H1 (cell line): Measurements from ENCODE around the gene CEP350. TPM values are rescaled to one million over a fixed set of nuclear protein-coding genes. Genes with fewer than 3 reads are reported as not detected.

ENCODE experiments used
- CTCF ChIA-PET: fragments of 300-600 bp; sonication (Branson Sonifier 250); formaldehyde crosslinking; loops from one replicate; lab custom pipeline; 2021; ENCODE audit not compliant: partially characterized antibody; lab: Charles Lee
- POLR2A ChIA-PET: fragments of 300-600 bp; sonication (Branson Sonifier 250); formaldehyde crosslinking; loops from one replicate; lab custom pipeline; 2021; ENCODE audit warnings: inconsistent platforms; ENCODE audit not compliant: partially characterized antibody; lab: Charles Lee
- DNase-seq, 2 experiments: peaks; one replicate each; pipeline versions ENCODE4 v3.0.0 to v3.0.0-alpha.2; 2010 to 2022; ENCODE audit warnings: low spot score in 2 of 2, low read depth in 1 of 2, mixed read lengths in 1 of 2
- FAIRE-seq: peaks from 2 replicates; lab custom pipeline; 2011; peaks lifted over from hg19 to GRCh38; lab: Jason Lieb, UNC
- H2AFZ ChIP-seq: 2 replicates; pipeline ENCODE4 v1.8.1; 2012; ENCODE audit warnings: low read length, inconsistent platforms
- H2AK5ac ChIP-seq: 2 replicates; pipeline ENCODE4 v1.6.1; 2013; ENCODE audit warnings: low read depth, low read length
- H2BK120ac ChIP-seq: replicated peaks from 2 replicates; pipeline ENCODE3; 2013; ENCODE audit warnings: low read depth, low read length, inconsistent platforms
- H2BK12ac ChIP-seq: 2 replicates; pipeline ENCODE4 v1.6.1; 2013; ENCODE audit warnings: low read depth, low read length
- H2BK15ac ChIP-seq: 2 replicates; pipeline ENCODE4 v1.6.1; 2013; ENCODE audit warnings: low read length
- H2BK20ac ChIP-seq: 2 replicates; pipeline ENCODE4 v1.6.1; 2013; ENCODE audit warnings: low read length
- H2BK5ac ChIP-seq: 2 replicates; pipeline ENCODE4 v1.6.1; 2013; ENCODE audit warnings: low read depth, low read length
- H3K14ac ChIP-seq: 2 replicates; pipeline ENCODE4 v1.6.1; 2013; ENCODE audit warnings: inconsistent platforms; ENCODE audit not compliant: insufficient read length
- H3K18ac ChIP-seq: 2 replicates; pipeline ENCODE4 v1.6.1; 2013; ENCODE audit warnings: low read length; ENCODE audit errors: extremely low read depth
- H3K23ac ChIP-seq: 2 replicates; pipeline ENCODE4 v1.6.1; 2013; ENCODE audit warnings: inconsistent platforms; ENCODE audit not compliant: insufficient read length
- H3K23me2 ChIP-seq: 2 replicates; pipeline ENCODE4 v1.6.1; 2013; ENCODE audit warnings: low read depth, low read length
- H3K27ac ChIP-seq: 2 replicates; pipeline ENCODE4 v1.6.1; 2011; ENCODE audit warnings: low read depth, low read length, inconsistent platforms
- H3K27me3 ChIP-seq, 4 experiments: replicated peaks in 1 of 4; 1 replicate in 1 of 4; 2 replicates in 3 of 4; pipeline versions ENCODE4 v1.6.1 to v1.8.1; 2011 to 2013; ENCODE audit warnings: low read length in 3 of 4, mild to moderate bottlenecking in 3 of 4, inconsistent platforms in 2 of 4, mixed read lengths in 2 of 4, moderate library complexity in 1 of 4; ENCODE audit not compliant: control insufficient read depth in 3 of 4, insufficient read depth in 3 of 4; ENCODE audit errors: extremely low read depth in 1 of 4
- H3K36me3 ChIP-seq, 4 experiments: 2 replicates each; pipeline versions ENCODE4 v1.6.1 to v1.8.1; 2011 to 2013; ENCODE audit warnings: mild to moderate bottlenecking in 4 of 4, low read length in 3 of 4, moderate library complexity in 2 of 4, control low read depth in 1 of 4, inconsistent platforms in 1 of 4; ENCODE audit not compliant: insufficient read depth in 4 of 4, control insufficient read depth in 2 of 4
- H3K4ac ChIP-seq: replicated peaks from 2 replicates; pipeline ENCODE3; 2013; ENCODE audit warnings: low read length, low read depth, mixed read lengths, inconsistent platforms; ENCODE audit not compliant: insufficient read length
- H3K4me1 ChIP-seq, 4 experiments: replicated peaks in 1 of 4; 1 replicate in 1 of 4; 2 replicates in 3 of 4; pipeline versions ENCODE4 v1.6.1 to v1.8.1; 2011 to 2013; ENCODE audit warnings: low read length in 3 of 4, inconsistent platforms in 2 of 4, mixed read lengths in 1 of 4; ENCODE audit not compliant: insufficient read depth in 4 of 4, control insufficient read depth in 3 of 4
- H3K4me2 ChIP-seq, 2 experiments: 2 replicates each; pipeline versions ENCODE4 v1.6.1 to v1.8.1; 2011 to 2013; ENCODE audit warnings: low read depth in 2 of 2, low read length in 2 of 2, control low read depth in 1 of 2, inconsistent platforms in 1 of 2, mild to moderate bottlenecking in 1 of 2; ENCODE audit not compliant: insufficient read depth in 1 of 2
- H3K4me3 ChIP-seq, 4 experiments: fragments of 200-600, 300-600 bp in 1 of 4; sonication (generic), shearing (Covaris generic), sonication (Bioruptor Twin) in 1 of 4; 2 replicates each; pipeline versions ENCODE4 v1.5.1 to v1.8.1; 2011 to 2016; ENCODE audit warnings: low read length in 4 of 4, low read depth in 3 of 4, control low read depth in 2 of 4, inconsistent platforms in 2 of 4, mild to moderate bottlenecking in 2 of 4, mixed read lengths in 1 of 4, moderate library complexity in 1 of 4; ENCODE audit not compliant: insufficient read depth in 2 of 4; ENCODE audit errors: extremely low read depth in 1 of 4
- H3K56ac ChIP-seq: replicated peaks from 2 replicates; pipeline ENCODE3; 2013; ENCODE audit warnings: low read depth, mild to moderate bottlenecking, mixed read lengths, low read length, inconsistent platforms; ENCODE audit not compliant: insufficient read length
- H3K79me1 ChIP-seq: 2 replicates; pipeline ENCODE4 v1.6.1; 2013; ENCODE audit warnings: low read depth, low read length, control low read depth
- H3K79me2 ChIP-seq, 2 experiments: 2 replicates each; pipeline versions ENCODE4 v1.6.1 to v1.8.1; 2012 to 2013; ENCODE audit warnings: low read length in 2 of 2, mild to moderate bottlenecking in 2 of 2, inconsistent platforms in 1 of 2; ENCODE audit not compliant: insufficient read depth in 2 of 2, control insufficient read depth in 1 of 2
- H3K9ac ChIP-seq, 4 experiments: replicated peaks in 1 of 4; 1 replicate in 1 of 4; 2 replicates in 3 of 4; pipeline versions ENCODE4 v1.6.1 to v1.8.1; 2011 to 2013; ENCODE audit warnings: low read depth in 3 of 4, low read length in 3 of 4, control low read depth in 2 of 4, mild to moderate bottlenecking in 2 of 4, moderate library complexity in 2 of 4, inconsistent platforms in 1 of 4; ENCODE audit errors: extremely low read depth in 1 of 4
- H3K9me3 ChIP-seq, 2 experiments: 2 replicates each; pipeline versions ENCODE4 v1.6.1 to v1.8.1; 2012 to 2013; ENCODE audit warnings: mild to moderate bottlenecking in 2 of 2, moderate library complexity in 2 of 2, control low read depth in 1 of 2, inconsistent platforms in 1 of 2, low read depth in 1 of 2, low read length in 1 of 2, mixed read lengths in 1 of 2; ENCODE audit not compliant: insufficient read depth in 2 of 2
- H4K20me1 ChIP-seq, 2 experiments: replicated peaks in 1 of 2; 2 replicates each; pipeline versions ENCODE3 to v1.8.1; 2011 to 2013; ENCODE audit warnings: inconsistent platforms in 2 of 2, low read length in 2 of 2, mild to moderate bottlenecking in 1 of 2; ENCODE audit not compliant: insufficient read depth in 2 of 2, control insufficient read depth in 1 of 2
- H4K5ac ChIP-seq: 2 replicates; pipeline ENCODE4 v1.6.1; 2013; ENCODE audit warnings: low read length, low read depth, mixed read lengths, inconsistent platforms; ENCODE audit not compliant: insufficient read length
- H4K8ac ChIP-seq: 2 replicates; pipeline ENCODE4 v1.8.0; 2013; ENCODE audit warnings: mild to moderate bottlenecking, moderate library complexity, low read length, inconsistent platforms; ENCODE audit not compliant: insufficient read depth; ENCODE audit errors: extremely low read depth
- H4K91ac ChIP-seq: replicated peaks from 2 replicates; pipeline ENCODE3; 2013; ENCODE audit warnings: low read length, mixed read lengths, inconsistent platforms; ENCODE audit not compliant: insufficient read length
- CBX5 ChIP-seq: fragments of 300-800, 300-1000 bp; sonication (generic); IDR thresholded peaks from 2 replicates; pipeline ENCODE4 v1.7.1; 2016; ENCODE audit warnings: antibody characterized with exemption, low read length, low read depth
- CHD1 ChIP-seq: IDR thresholded peaks from 2 replicates; pipeline ENCODE4 v1.6.1; 2012; ENCODE audit warnings: low read depth, low read length, improper control_type of control experiment
- EZH2 ChIP-seq: fragments of 200-600 bp; sonication (generic); IDR thresholded peaks from 2 replicates; pipeline ENCODE4 v1.7.1; 2012; ENCODE audit warnings: low read depth, mild to moderate bottlenecking, moderate library complexity, low read length, inconsistent platforms; ENCODE audit not compliant: severe bottlenecking
- FOSL1 ChIP-seq: IDR thresholded peaks from 2 replicates; pipeline ENCODE4 v1.6.1; 2011; ENCODE audit warnings: mild to moderate bottlenecking, low read depth, low read length, moderate library complexity; ENCODE audit not compliant: insufficient read depth
- GTF2F1 ChIP-seq: IDR thresholded peaks from 2 replicates; pipeline ENCODE4 v1.6.1; 2012; ENCODE audit warnings: low read depth, low read length, improper control_type of control experiment, borderline replicate concordance
- JUND ChIP-seq: IDR thresholded peaks from 2 replicates; pipeline ENCODE4 v1.6.1; 2011; ENCODE audit warnings: mild to moderate bottlenecking, improper control_type of control experiment, low read length
- KDM5A ChIP-seq: fragments of 200-600 bp; IDR thresholded peaks from 2 replicates; pipeline ENCODE4 v1.7.1; 2012; ENCODE audit warnings: mild to moderate bottlenecking, low read length, inconsistent platforms, mixed read lengths
- MAFK ChIP-seq: IDR thresholded peaks from 2 replicates; pipeline ENCODE4 v1.6.1; 2012; ENCODE audit warnings: low read depth, mild to moderate bottlenecking, improper control_type of control experiment, low read length
- POLR2AphosphoS5 ChIP-seq: IDR thresholded peaks from 2 replicates; pipeline ENCODE4 v1.6.1; 2011; ENCODE audit warnings: low read depth, low read length
- RFX5 ChIP-seq: IDR thresholded peaks from 2 replicates; pipeline ENCODE4 v1.6.1; 2011; ENCODE audit warnings: low read depth, low read length, improper control_type of control experiment, borderline replicate concordance
- SP1 ChIP-seq: IDR thresholded peaks from 2 replicates; pipeline ENCODE4 v1.6.1; 2011; ENCODE audit warnings: low read depth, low read length
- YY1 ChIP-seq: IDR thresholded peaks from 2 replicates; pipeline ENCODE4 v1.6.1; 2011; ENCODE audit warnings: low read depth, mild to moderate bottlenecking, low read length
- WGBS, 2 experiments: shearing (Covaris generic) in 1 of 2; methylation state at CpG; one replicate each; pipeline versions ENCODE4 v1.1.6 to v1.1.7; 2013 to 2015; ENCODE audit warnings: low lambda C conversion rate in 2 of 2, mixed read lengths in 2 of 2, inconsistent platforms in 1 of 2, low coverage in 1 of 2, missing lambda C conversion rate in 1 of 2; ENCODE audit not compliant: insufficient replicate concordance in 2 of 2, insufficient coverage in 1 of 2, insufficient read length in 1 of 2; ENCODE audit errors: extremely low coverage in 1 of 2, missing lambda C conversion rate in 1 of 2; 5-methylcytosine and 5-hydroxymethylcytosine counted together
- polyA plus RNA-seq, 7 experiments: library from polyadenylated mRNA; depleted of rRNA in 3 of 7; stranded (reverse) in 5 of 7; unstranded in 2 of 7; fragments of >200 nt in 5 of 7; fragments of 200-250 nt in 2 of 7; gene quantifications; 1 replicate in 5 of 7; 2 replicates in 1 of 7; 4 replicates in 1 of 7; pipeline versions ENCODE4 v1.2.1 to v1.2.3, GENCODE V29; 2011 to 2013; ENCODE audit warnings: missing spikeins in 2 of 7, mixed read lengths in 2 of 7
- total RNA-seq: library from RNA; stranded (reverse); fragmentation: NEBNext Ultra II Directional; extraction: Animal tissue kit (Norgen Biotek cat#: 25700); gene quantifications from 2 replicates; pipeline ENCODE4 v1.2.1, GENCODE V29; 2021
- TF ChIP-seq, protein P1 (sequence below): IDR thresholded peaks from 2 replicates; pipeline ENCODE4 v1.6.1; 2012; ENCODE audit warnings: inconsistent platforms
- TF ChIP-seq, protein P2 (sequence below): IDR thresholded peaks from 2 replicates; pipeline ENCODE4 v1.6.1; 2012; ENCODE audit warnings: inconsistent platforms

The CEP350 gene
- total and polyA plus RNA-seq, 2 of the 8 experiments (the other 6 are each of a cell fraction or from before 2014, with no cell fraction given) = 5.6 to 39.4 TPM

DNA sequence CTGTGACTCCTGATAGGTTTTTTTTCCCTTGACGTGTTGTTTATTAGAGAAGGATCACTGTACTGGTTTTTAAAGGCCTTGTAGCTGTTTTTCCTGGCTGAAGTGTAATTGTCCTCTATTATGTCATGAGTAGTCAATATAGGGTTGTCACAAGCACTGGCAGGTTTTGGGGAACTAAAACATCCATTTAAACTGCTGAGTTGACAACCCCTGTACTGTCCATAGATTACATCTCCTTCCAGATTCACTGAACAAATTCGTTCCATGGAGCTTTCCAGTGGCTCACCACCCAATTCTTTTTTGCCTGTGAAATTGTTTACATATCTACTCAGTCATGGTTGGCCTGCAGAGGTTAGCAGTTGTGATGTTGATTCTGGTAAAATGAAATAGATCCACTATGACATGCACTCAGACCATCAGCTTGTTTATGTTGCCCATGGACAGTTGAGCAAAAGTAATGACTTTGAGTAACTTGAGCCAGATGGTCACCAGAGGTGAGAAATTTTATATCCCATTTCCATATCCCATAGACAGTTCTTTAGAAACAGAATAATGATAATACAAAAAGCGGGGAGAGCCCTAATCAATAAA, 140.2 kb downstream of the CEP350 start:
- no peak overlapping the region for H4K91ac ChIP-seq
- no peak overlapping the region for H4K5ac ChIP-seq
- H3K36me3 ChIP-seq = peaks cover 9 to 52% (median 28%) of the 10 kb centered on the region in 4 experiments
- TF ChIP-seq, protein P1, sequence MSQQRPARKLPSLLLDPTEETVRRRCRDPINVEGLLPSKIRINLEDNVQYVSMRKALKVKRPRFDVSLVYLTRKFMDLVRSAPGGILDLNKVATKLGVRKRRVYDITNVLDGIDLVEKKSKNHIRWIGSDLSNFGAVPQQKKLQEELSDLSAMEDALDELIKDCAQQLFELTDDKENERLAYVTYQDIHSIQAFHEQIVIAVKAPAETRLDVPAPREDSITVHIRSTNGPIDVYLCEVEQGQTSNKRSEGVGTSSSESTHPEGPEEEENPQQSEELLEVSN = no peak
- TF ChIP-seq MAFK (no peak), SP1 (no peak), KDM5A (no peak), FOSL1 (no peak), RFX5 (no peak), CHD1 (no peak), POLR2AphosphoS5 (no peak), YY1 (no peak), GTF2F1 (no peak), EZH2 (no peak), JUND (no peak), CBX5 (no peak)
- TF ChIP-seq, protein P2, sequence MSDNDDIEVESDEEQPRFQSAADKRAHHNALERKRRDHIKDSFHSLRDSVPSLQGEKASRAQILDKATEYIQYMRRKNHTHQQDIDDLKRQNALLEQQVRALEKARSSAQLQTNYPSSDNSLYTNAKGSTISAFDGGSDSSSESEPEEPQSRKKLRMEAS = no peak

More for the DNA sequence above, 140.2 kb downstream of the CEP350 start:
- H3K23ac ChIP-seq = no peak overlapping the region
- no peak overlapping the region for H4K8ac ChIP-seq
- H3K4me3 ChIP-seq = no peak overlapping the region
- ChIA-PET POLR2A (no interaction called here), CTCF (interaction anchor here (1.1 to 2.0 kb wide), 4 partner anchors 9 to 85 kb away, joined by 3 to 10 read pairs (median 3); no protein-coding TSS in a partner anchor)
- no peaks in the 10 kb centered on the region for H3K79me2 ChIP-seq
- no peaks in the 10 kb centered on the region for H3K4me1 ChIP-seq
- H3K4me2 ChIP-seq = no peak overlapping the region
- no peaks in the 10 kb centered on the region for H4K20me1 ChIP-seq
- H2AFZ ChIP-seq = no peak overlapping the region
- H2BK15ac ChIP-seq = no peak overlapping the region
- no peak overlapping the region for H3K18ac ChIP-seq
- no peak overlapping the region for H3K56ac ChIP-seq
- H2BK12ac ChIP-seq = no peak overlapping the region
- H2AK5ac ChIP-seq = no peak overlapping the region
- no peaks in the 10 kb centered on the region for H3K9me3 ChIP-seq
- H3K79me1 ChIP-seq = no peaks in the 10 kb centered on the region
- no peak overlapping the region for H2BK20ac ChIP-seq
- FAIRE-seq (no peak), DNase-seq (no peak)
- no peaks in the 10 kb centered on the region for H3K27me3 ChIP-seq
- no peak overlapping the region for H2BK5ac ChIP-seq
- no peaks in the 10 kb centered on the region for H3K23me2 ChIP-seq
- no peak overlapping the region for H3K9ac ChIP-seq
- H3K14ac ChIP-seq = no peak overlapping the region
- H3K27ac ChIP-seq = no peak overlapping the region
- 88% methylated on average over 3 of the region's 3 CpGs; no CpG with 5 or more reads in 1 of the 2 experiments for WGBS, 2 experiments
- no peak overlapping the region for H3K4ac ChIP-seq
- H2BK120ac ChIP-seq = no peak overlapping the region
